NCI-H2107 treated with DMSO at 0.1 percent for 48 hours (cell line): ENCODE data around the gene PTGFRN.

Source experiments
- DNase-seq: peaks from one replicate; lab custom pipeline; 2025; ENCODE audit not compliant: unreplicated experiment; lab: John Stamatoyannopoulos, UW

PTGFRN gene

DNA sequence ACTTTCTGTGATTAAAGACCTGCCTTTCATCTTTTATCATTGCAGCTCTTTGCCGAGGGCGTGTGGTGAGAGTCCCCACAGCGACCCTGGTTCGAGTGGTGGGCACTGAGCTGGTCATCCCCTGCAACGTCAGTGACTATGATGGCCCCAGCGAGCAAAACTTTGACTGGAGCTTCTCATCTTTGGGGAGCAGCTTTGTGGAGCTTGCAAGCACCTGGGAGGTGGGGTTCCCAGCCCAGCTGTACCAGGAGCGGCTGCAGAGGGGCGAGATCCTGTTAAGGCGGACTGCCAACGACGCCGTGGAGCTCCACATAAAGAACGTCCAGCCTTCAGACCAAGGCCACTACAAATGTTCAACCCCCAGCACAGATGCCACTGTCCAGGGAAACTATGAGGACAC, 32.0 kb downstream of the PTGFRN start:
- DNase-seq: no peak

- DNase-seq: no peak
Observed at GRCh38 chr1:116942344-116942743, 32.6 kb downstream of the PTGFRN start.

DNA sequence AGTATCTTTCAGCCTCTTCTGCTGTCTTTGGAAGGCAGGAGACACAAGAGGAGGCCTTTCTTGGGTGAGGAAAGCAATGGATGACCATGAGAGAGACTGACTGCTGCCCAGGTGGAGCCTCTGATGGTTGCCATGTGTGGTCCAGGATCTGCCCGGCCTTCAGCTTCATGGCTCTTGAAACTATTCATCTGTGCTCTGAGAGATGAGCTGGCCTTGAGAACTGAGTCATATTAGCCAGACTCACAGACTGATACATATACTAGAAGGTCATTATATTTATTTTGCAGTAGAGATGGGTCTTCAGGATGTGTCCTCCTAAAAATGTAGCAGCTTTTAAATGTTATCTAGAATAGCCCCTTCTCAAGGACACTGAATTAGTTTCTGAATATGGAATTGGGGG, 33.7 kb downstream of the PTGFRN start:
- no peak for DNase-seq

GRCh38 chr1:116944613-116945012, 34.9 kb downstream of the PTGFRN start:
- no peak for DNase-seq

GRCh38 chr1:116945421-116945820, 35.7 kb downstream of the PTGFRN start:
- DNase-seq: no peak

- DNase-seq: no peak
Observed at GRCh38 chr1:116945996-116946395, 36.3 kb downstream of the PTGFRN start.

GRCh38 chr1:116947092-116947860, 37.6 kb downstream of the PTGFRN start:
- DNase-seq: no peak

DNA sequence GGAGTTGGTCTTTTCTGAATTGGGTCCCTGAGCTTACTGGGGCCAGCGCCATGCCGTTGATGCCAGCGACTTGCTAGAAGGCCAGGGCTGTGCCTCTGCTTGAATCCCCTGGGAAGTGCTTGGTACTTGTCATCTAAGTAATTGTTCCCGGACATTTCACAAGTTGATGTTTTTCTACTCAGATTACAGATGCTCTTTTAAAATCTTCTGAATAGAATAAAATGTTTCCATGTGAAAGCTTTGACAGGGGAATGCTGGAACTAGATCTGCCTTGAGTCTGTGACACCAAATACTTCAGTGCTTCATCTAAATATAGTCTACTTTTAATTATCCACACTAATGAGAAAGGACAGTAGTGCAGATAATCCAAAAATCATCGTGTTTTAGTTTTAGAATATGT, 38.3 kb downstream of the PTGFRN start:
- DNase-seq: peak; percentile 16

- no peak for DNase-seq
Observed at GRCh38 chr1:116948642-116949041, 38.9 kb downstream of the PTGFRN start.

GRCh38 chr1:116949213-116949985, 39.7 kb downstream of the PTGFRN start:
- DNase-seq: no peak

GRCh38 chr1:116950517-116951199, 40.9 kb downstream of the PTGFRN start:
- DNase-seq: no peak

DNA sequence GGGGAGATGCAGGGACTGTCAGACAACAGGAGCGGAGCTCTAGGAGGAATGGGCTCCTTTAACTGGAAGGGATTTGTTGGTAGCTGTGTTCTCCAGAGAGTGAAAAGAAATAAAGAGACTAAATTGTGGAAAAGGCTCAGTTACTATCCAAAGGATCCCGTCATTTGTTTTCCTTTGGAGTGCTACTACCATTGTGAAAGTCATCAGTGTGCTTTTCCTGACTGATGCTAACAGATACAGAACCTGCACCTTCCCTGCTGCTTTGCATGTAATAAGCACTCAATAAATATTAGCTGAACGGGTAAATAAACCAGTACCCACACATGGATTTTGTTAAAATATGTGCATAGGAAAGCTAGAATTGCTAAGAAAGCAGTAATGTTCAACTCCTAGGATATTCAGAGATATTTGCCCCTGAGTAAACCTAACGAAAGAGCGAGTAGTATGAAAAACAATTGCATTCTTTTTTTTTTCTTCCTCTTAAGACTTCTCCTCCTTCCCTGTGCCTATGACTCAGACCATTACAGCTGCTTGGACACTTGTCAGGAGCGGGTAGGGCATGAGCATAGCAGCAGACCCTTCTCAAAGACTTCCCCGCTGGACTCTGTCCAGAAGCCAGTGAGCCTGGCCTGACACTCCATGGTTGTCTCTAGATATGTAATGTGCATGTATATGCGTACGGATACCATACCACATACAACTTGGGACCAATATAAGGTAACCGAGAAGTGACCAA, 41.7 kb downstream of the PTGFRN start:
- DNase-seq: no peak

DNA sequence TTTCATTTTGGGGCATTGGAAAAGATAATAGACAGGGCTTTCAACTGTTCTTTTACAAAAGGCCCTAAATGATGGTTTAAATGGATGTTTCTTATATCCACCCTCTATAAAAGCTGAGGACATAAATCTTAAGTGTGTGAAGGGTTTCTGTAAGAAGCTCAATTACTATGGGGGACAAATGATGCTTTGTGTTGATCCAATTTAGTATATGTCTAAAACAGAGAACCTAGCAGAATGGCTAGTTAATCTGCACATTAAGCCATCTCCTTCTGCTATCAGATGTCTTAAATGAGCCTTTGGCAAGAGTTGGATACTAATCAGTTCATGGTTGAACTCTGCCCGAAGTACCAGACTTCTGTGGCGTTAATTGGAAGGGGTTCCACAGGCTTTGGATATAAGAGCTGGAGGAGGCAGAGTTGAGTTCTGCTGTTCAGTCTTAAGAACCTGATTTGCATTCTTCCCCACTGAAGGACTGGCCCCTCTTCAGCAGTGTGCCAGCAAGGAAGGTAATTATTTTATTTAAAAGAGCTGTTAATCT, 43.1 kb downstream of the PTGFRN start:
- DNase-seq: no peak

GRCh38 chr1:116954440-116954839, 44.7 kb downstream of the PTGFRN start:
- DNase-seq: no peak

GRCh38 chr1:116956378-116956777, 46.7 kb downstream of the PTGFRN start:
- peak; percentile 98 for DNase-seq

DNA sequence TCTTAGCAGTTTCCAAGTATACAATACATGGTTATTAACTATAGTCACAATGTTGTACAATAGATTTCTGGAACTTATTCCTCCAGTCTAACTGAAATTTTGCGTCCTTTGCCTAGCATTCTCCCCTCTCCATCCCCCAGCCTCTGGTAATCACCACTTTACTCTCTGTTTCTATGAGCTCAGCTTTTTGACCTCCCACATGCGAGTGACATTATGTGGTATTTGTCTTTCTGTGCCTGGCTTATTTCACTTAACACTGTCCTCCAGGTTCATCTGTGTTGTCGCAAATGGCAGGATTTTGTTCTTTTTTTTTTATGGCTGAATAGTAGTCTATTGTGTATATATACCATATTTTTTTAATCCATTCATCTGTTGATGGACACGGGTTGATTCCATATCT, 47.9 kb downstream of the PTGFRN start:
- no peak for DNase-seq

- no peak for DNase-seq
Observed at GRCh38 chr1:116958110-116958509, 48.4 kb downstream of the PTGFRN start.

- no peak for DNase-seq
Observed at GRCh38 chr1:116958977-116959376, 49.3 kb downstream of the PTGFRN start.

DNA sequence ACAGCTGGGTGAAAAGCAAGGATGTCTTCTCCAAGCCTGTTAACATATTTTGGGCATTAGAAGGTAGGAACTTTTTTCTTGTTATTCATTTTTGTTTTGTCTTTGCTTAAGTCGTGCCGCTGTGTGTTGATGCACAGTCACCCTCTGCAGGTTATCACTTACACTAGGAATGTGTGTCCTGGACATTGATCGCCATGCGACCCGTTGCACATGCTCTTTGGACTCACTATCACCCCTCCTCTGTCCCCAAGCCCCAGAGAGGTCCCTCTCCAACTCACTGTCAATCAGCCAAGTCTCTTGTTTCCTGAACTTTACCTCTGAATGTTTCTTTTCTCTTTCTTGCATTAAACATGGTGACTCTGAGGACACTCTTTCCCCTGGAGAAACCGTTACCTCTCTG, 51.9 kb downstream of the PTGFRN start:
- DNase-seq: no peak

- DNase-seq: no peak
Observed at GRCh38 chr1:116962987-116963639, 53.4 kb downstream of the PTGFRN start.
